Hepatic stellate cell (primary cell): ENCODE results near the gene F2.
"Not testable (repeated sequence)": the region's sequence is repeated elsewhere in the genome, so short reads cannot be mapped to it uniquely, and the experiment has no call there.

ENCODE experiments used
- DNase-seq: peaks from one replicate; pipeline ENCODE4 v3.0.0; 2011; ENCODE audit warnings: low spot score

F2 gene

GRCh38 chr11:46719048-46719542 lies at the start of gene F2:
Gene F2 (plus strand): TSS chr11:46719213. CDS start chr11:46719236, 23 bp downstream.
- no peak for DNase-seq

GRCh38 chr11:46669711-46670139 lies 49.3 kb upstream of the F2 start:
- no peak for DNase-seq

- not testable (repeated sequence) for DNase-seq
These were observed 48.5 kb upstream of the F2 start for GRCh38 chr11:46670521-46670920.

DNA sequence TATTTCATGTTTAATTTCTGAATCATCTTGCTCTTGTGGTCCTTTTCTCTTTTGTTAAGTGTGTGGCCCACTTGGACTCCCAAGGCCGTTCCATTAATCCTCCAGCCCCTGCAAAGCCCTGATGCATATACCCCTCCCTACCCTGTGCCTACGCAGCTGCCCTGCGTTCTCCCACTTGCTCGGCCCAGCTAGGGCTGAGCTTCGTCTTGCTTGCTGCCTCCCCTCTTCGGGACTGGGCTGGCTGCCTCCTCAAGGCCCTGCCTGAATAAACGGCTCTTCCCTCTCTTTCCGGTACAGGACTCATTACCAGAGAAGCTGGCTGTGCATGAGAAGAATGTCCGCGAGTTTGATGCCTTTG lies 47.1 kb upstream of the F2 start:
- DNase-seq: no peak

DNA sequence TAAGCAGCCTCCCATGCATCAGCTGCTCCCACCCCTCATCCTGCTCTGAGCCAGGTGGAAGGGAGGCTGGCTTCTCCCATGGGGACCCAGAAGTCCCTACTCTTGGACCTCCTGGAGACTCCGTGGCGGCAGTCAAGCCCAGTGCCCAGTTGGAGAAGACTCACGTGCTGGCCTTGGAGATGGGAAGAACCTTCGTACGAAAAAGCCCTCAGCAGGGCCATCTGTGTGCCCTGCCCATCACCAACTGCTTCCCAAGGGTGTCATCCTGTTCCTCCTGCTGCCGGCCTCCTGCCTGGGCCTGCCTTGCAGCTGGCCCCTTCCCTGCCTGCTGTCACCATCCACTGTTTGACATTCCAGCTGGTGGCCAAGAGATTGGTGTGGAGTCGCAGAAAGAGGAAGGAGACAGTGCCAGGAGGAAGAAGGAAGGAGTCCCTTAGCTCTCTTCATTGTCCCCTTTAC lies 46.6 kb upstream of the F2 start:
- DNase-seq: no peak

DNA sequence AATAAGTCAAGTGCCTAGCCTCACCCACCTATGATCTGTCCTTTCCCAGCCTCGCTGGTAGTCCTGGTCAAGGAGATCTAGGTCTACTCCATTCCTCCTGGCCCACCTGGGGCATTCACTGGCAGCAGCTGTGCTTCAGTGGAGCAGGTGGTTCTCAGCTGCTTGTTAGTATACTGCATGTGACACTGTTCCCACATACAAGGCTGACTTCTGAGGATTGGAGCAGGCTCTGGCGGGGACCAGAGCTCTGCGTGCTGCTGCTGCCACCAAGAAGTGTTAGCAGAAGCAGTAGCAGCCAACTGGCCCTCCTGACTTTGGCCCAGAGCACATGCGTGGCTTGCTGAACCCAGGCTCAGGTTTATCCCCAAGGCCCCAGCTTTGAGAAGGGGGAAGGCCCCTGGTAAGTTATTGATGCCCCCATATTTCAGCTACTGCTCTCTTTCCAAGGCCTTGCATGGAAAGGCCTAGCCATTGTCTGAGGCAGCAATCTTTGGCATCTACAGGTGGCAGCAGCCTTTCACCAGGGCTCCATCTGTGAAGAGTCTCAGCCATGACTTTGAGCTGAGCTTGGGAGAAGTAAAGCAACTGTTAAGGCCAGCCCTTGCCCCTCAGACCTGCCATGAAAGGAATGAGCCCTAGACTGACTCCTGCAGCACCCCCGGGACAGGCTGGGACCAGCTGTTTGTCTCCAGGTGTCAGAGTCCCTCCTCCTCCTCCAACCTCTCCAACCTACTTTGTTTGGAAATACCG lies 45.1 kb upstream of the F2 start:
- DNase-seq: no peak

- DNase-seq: no peak
These were observed 44.3 kb upstream of the F2 start for GRCh38 chr11:46674463-46675287.

GRCh38 chr11:46675288-46675851 lies 43.6 kb upstream of the F2 start:
- DNase-seq: peak; percentile 75

DNA sequence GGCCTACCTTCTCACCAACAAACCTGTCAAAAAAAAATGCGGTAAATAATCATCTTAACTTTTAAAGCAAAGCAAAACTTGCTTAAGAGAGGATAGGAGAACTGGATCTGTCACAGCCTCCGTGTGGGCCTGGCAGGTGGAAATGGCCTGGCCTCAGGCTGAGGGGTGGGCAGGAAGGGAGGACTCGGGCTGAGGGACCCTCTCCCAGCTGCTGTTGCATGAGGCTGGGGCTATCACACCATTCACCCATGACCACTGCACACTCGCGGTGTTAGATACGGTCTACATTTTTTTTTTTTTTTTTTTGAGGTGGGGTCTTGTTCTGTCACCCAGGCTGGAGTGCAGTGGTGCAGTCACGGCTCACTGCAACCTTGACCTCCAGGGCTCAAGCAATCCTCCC lies 43.1 kb upstream of the F2 start:
- no peak for DNase-seq

DNA sequence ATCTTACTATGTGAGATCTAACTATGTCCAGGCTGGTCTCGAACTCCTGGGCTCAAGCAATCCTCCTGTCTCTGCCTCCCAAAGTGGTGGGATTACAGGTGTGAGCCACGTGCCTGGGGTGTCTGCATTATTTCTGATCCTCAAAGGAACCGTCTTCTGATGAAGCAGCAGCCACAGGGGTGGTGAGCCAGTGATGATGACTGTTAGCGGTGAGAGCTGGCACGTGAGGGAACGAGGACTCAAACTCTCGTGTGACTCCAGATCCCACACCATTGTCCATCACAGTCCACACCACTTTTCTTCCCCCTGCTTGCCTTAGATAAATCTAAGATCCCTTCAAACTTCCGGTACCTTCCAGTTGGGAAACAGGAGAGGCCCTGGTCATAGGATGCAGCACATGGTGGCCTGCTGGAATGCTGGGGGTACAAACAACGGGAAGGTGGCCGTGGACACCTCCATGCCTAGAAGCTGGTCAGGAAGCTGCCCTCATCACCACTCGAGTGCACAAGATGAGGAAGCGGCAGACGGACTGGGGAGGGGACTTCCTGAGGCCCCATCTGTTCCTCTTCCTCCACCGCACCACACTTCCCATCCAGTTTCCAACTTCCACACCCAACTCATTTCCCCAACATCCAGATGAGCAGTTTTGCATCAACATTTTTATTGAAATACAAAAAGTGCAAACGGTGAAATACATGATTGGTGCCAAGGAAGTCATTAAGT lies 42.4 kb upstream of the F2 start:
- no peak for DNase-seq

- no peak for DNase-seq
These were observed 41.8 kb upstream of the F2 start for GRCh38 chr11:46677169-46677568.

DNA sequence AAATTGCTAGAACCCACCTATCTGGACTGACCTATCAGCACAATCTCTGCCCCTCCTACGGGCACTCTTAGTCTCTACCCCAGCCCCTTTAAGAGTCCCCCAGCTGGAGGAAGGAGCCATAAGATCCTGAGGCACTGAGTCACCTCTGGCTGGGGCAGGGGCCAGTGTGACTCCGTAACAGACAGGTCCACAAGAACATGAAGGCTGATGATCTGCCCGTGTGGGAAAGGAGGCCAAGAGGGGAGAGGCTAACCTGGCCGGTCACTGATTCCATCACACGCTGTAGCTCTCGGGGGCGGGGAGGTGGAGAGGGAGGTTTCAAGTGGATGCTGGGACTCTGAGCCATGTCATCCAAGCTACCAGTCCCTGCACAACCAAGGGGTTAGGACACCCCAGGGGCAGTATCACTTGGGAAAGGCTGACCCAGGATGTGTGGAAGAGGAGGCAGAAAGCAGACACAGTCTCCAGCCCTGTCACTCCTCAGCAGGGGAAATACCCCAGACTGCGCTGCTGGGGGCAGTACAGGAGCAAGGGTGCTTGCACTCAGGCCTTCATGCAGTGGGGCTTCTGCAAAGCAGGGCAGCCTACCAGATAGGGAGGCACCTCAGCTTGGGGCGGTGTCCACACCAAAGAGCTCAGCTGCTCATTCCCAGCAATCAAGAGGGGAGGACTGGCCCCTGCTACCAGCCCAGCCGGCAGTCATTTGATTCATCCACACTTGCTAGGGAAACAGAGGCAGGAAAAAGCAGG lies 40.8 kb upstream of the F2 start:
- DNase-seq: no peak

GRCh38 chr11:46678741-46679130 lies 40.3 kb upstream of the F2 start:
- no peak for DNase-seq

DNA sequence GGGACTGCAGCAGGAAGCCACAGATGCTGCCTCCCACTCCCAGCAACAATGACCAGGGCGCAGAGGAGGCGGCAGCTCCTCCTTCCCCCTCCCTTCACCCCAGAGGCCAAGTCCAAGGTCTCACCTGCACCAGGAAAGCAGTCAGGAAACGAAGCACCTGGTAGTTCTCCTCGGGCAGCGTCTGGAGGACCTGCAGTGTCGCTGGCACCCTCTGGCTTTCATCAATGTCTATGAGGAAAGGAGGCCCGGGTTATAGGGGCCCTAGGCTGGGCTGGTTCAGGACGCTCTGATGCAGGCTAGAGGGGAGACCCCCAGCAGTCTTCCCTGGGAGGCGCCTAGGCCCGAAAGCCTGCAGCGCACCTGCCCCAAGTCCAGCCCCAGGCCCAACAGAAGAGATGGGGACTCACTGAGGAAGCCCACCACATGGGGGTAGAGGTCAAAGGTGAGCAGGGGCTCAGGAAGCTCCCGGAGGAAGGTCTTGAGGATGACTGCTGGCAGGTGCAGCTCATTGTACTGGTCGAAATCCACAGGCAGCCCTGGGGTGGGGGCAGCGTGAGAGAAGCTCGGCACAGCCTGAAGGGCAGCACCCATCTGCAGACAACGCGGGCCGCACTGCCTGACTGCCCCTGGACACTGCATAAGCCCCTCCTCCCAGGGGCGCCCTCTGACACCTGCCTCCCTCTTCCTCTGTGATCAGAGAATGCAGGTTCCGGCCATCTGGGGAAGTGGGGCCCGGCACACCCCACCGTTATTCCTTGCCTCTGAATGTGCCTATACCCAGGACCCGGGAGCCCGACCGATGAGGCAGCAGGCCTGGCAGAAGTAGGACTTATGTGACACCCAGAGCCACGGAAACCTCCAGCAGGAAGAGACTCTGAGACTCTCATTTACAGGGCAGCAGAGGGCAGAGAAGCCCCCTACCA lies 39.5 kb upstream of the F2 start:
- no peak for DNase-seq

DNA sequence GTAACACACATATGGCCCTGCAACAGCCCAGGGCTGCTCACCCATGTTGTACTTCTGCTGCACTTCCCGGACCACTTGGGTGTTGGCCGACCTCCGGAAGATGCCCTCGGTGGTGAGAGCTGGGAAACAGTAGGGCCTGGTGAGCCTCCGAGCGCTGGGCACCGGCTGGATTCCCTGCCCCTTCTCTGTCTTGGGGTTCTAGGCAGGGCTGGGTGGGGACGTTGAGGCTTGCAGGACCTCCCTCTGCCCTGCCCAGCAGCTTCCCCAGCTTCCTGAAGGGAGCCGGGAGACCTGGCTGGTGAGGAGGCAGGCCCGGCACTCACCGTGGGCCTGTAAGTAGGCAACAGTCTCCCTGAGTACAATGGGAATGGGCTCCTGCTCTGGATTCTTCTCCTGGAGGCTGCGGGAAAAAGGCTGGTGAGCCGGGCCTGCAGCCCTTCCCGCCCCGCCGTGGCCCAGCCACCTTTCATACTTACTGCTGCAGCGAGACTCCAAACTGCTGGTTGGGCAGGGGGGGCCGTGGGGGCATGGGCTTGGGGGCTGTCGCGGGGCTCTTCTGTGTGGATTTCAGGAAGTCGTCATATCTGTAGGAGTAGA lies 38.8 kb upstream of the F2 start:
- no peak for DNase-seq

DNA sequence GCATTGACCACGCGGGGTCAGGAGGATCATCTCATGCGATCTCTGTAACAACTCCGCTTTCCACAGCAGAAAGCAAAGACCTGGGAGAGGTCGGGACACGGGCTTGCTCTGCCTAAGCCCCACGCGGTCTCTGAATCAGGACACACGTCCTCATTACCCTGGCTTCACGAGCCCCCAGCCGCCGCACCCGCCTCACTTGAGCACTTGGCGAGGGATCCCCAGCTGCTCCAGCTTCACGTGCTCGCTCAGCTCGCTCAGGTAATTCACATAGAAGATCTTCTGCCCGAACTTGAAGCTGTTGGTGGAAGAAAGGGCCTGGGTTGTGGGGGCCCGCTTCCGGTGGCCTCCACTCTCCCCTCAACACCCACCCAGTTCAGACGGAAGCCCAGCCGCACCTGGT lies 38.2 kb upstream of the F2 start:
- DNase-seq: no peak

DNA sequence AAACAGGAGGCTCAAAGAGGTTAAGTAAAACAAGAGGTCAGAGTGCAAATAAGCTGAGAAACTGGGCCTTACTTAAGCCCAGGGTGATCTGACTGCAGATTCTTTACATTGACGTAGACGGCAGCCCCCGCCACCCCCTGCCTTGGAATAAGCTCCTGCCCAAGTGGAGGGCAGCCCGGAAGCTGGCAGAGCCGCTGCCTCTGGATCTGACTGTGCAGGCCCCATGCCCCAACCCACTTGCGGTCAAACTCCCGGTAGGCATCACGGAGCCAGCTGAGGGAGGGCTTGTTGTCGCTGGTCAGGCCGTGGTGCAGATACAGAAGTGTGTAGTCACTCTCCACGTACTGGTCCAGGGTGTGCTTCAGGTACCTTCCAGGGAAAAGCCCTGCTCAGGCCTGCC lies 37.2 kb upstream of the F2 start:
- no peak for DNase-seq

- no peak for DNase-seq
These were observed 36.0 kb upstream of the F2 start for GRCh38 chr11:46682773-46683752.

GRCh38 chr11:46684367-46684766 lies 34.6 kb upstream of the F2 start:
- DNase-seq: no peak
